ENCODE results near the gene VWA3A.
A peak's percentile ranks its signal among the peaks of the same experiment; 100 is the strongest.

GRCh38 chr16:22077700-22078313 is 14.5 kb upstream of the VWA3A start:
- TF ChIP-seq RAD21 (IDR thresholded peaks at IDR 0.05; ENCODE audit: low read depth): peak; percentile 93
- no peak for TF ChIP-seq CEBPB (IDR thresholded peaks at IDR 0.05; ENCODE audit: low read depth)
- no peak for TF ChIP-seq ELF1 (IDR thresholded peaks at IDR 0.05; ENCODE audit: borderline replicate concordance, low read depth)
- no peak for TF ChIP-seq POLR2A (IDR thresholded peaks at IDR 0.05; ENCODE audit: borderline replicate concordance, extremely low read depth, insufficient read depth, insufficient read length)
- no peak for TF ChIP-seq EZH2phosphoT487 (IDR thresholded peaks at IDR 0.05; ENCODE audit: borderline replicate concordance)

Data from HCT116 (cell line).